A549 treated with Mapracorat at 1 μM for 4 hours (cell line): ENCODE data around the gene HK1. TPM values are rescaled to one million over a fixed set of nuclear protein-coding genes. Genes with fewer than 3 reads are reported as not detected.

Experiments used
- total RNA-seq: library from RNA; stranded (reverse); fragments of 200-300 nt; extraction: Qiagen RNA extraction; gene quantifications from 5 replicates; pipeline ENCODE4 v1.2.3, GENCODE V29; 2022

Gene HK1
- total RNA-seq, result 37.9 to 41.4 TPM (median 39.6 TPM) in 5 replicates

GRCh38 chr10:69278446-69278963, at the start of gene HK1:
Gene HK1, plus strand, starts transcription at chr10:69278496.

DNA sequence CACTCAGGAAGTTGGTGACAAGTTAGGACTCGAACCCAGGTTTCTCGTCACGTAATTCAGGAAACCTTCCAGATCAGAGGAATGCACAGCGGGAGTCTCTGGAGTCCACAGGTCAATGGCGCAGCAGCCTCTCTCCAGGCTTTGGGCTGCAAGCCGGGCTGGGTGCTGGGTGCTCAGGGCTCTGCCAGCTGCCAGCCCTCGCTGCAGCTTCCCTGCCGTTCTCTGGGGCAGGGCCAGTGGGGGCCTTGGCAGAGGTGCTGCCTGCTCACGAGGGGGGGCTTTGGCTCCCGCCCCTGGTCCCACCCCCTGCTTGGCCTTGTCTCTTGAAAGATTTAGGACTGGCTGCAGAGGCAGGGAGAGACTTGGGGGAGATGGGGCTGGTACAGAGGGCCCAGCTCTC, 138.4 kb downstream of the HK1 start, which contains the start of gene TACR2:
Gene TACR2 (minus strand): TSS at position 224 of the 400 bp plus-strand sequence. CDS start 595 bp downstream, outside the sequence.

GRCh38 chr10:69451209-69451783, 173.0 kb downstream of the HK1 start, which contains the start of gene TSPAN15:
Gene TSPAN15, plus strand, starts transcription at chr10:69451465. Its CDS starts 130 bp downstream, at chr10:69451595.

Other genes with a start within 250 kb of the HK1 start
- 75.6 to 114 TPM (median 79.1 TPM) in 5 replicates for gene SRGN, start 190.4 kb upstream of the HK1 start, total RNA-seq
- 47.7 to 66.3 TPM (median 51.3 TPM) in 5 replicates for gene VPS26A, start 154.3 kb upstream of the HK1 start, total RNA-seq
- gene SUPV3L1, start 98.3 kb upstream of the HK1 start, total RNA-seq, result 28.8 to 33.7 TPM (median 32.1 TPM) in 5 replicates
- gene HKDC1, start 58.2 kb upstream of the HK1 start, total RNA-seq, result 8.7 to 13.7 TPM (median 10.3 TPM) in 5 replicates
- gene TACR2, start 138.4 kb downstream of the HK1 start, total RNA-seq, result 0.08 to 0.19 TPM (median 0.14 TPM) in 5 replicates
- gene TSPAN15, start 173.0 kb downstream of the HK1 start, total RNA-seq, result 83.0 to 108 TPM (median 104 TPM) in 5 replicates